ENCODE measurements around the gene PITX1. TPM values are rescaled to one million over a fixed set of nuclear protein-coding genes. Genes with fewer than 3 reads are reported as not detected.

Gene PITX1
- total and polyA plus RNA-seq, 9 donors = 0.11 to 3.1 (median 0.51) TPM; not detected in 1

DNA sequence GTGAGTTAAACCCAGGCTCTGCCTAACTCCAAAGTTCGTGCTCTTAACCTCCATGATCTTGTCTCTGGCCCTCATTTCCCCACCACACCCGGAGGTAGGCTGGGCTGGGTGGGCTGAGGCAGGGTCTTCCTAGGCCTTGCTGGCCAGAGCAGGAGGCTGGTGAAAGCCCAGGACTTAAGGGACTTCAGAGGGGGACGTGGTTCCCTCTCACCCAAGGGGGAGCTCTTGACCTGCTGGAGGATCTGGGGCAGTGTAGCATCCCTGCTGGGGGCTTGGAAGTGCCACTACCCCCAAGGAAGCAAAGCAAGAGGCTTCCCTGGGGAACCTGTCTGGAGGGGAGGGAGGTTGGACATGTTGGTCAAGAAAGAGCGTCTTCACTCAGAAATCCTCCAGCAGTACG, 14.7 kb downstream of the PITX1 start:
- peak in 4 of 5 donors; percentile 2 to 13 (median 3) for DNase-seq
- WGBS, 3 donors = 95% methylated on average over 5 of the region's 5 CpGs
- H3K4me1 ChIP-seq (ENCODE audit: insufficient read depth) = no peaks in the 10 kb centered on the region
- intact Hi-C loops (cut with DNase I) = no loop called here
- no peaks in the 10 kb centered on the region for H3K27me3 ChIP-seq
- H3K9me3 ChIP-seq = no peaks in the 10 kb centered on the region
- TF ChIP-seq, protein P1, sequence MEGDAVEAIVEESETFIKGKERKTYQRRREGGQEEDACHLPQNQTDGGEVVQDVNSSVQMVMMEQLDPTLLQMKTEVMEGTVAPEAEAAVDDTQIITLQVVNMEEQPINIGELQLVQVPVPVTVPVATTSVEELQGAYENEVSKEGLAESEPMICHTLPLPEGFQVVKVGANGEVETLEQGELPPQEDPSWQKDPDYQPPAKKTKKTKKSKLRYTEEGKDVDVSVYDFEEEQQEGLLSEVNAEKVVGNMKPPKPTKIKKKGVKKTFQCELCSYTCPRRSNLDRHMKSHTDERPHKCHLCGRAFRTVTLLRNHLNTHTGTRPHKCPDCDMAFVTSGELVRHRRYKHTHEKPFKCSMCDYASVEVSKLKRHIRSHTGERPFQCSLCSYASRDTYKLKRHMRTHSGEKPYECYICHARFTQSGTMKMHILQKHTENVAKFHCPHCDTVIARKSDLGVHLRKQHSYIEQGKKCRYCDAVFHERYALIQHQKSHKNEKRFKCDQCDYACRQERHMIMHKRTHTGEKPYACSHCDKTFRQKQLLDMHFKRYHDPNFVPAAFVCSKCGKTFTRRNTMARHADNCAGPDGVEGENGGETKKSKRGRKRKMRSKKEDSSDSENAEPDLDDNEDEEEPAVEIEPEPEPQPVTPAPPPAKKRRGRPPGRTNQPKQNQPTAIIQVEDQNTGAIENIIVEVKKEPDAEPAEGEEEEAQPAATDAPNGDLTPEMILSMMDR (IDR thresholded peaks at IDR 0.05) = no peak
- TF ChIP-seq POLR2A (IDR thresholded peaks at IDR 0.05) (no peak), EP300 (IDR thresholded peaks at IDR 0.05) (no peak)
- H3K36me3 ChIP-seq = no peaks in the 10 kb centered on the region
- no peak overlapping the region for H3K4me3 ChIP-seq
- H3K27ac ChIP-seq = no peak overlapping the region

DNA sequence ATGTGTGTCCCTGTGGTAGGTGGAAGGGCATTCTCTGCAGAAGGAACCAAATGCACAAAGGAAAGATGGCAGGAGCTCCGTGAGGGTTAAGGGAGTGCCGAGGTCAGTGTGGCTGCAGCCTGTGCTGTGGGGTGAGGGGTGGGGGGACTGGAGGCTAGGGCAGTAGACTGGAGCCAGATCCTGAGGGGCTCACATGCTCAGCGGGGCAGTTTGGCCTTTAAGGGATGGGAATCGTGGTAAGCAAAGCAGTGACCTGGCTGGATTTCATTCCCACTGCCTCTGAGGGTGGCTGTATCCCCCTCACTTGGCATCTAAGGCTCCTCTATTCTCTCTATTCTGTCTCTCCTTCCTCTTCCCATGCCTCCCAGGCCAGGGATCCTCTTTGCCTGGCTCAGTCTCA, 15.6 kb downstream of the PITX1 start:
- H3K27ac ChIP-seq = no peak overlapping the region
- H3K36me3 ChIP-seq = no peaks in the 10 kb centered on the region
- DNase-seq = peak in 4 of 5 donors; percentile 1 to 8 (median 2)
- intact Hi-C loops (cut with DNase I) = no loop called here
- no peaks in the 10 kb centered on the region for H3K4me1 ChIP-seq (ENCODE audit: insufficient read depth)
- no peaks in the 10 kb centered on the region for H3K27me3 ChIP-seq
- WGBS, 3 donors = 80 to 90% (median 87%) methylated on average over 4 of the region's 4 CpGs
- TF ChIP-seq EP300 (IDR thresholded peaks at IDR 0.05) (no peak), POLR2A (IDR thresholded peaks at IDR 0.05) (no peak)
- TF ChIP-seq, protein P1 (IDR thresholded peaks at IDR 0.05) = no peak
- H3K9me3 ChIP-seq = no peaks in the 10 kb centered on the region
- H3K4me3 ChIP-seq = no peak overlapping the region

DNA sequence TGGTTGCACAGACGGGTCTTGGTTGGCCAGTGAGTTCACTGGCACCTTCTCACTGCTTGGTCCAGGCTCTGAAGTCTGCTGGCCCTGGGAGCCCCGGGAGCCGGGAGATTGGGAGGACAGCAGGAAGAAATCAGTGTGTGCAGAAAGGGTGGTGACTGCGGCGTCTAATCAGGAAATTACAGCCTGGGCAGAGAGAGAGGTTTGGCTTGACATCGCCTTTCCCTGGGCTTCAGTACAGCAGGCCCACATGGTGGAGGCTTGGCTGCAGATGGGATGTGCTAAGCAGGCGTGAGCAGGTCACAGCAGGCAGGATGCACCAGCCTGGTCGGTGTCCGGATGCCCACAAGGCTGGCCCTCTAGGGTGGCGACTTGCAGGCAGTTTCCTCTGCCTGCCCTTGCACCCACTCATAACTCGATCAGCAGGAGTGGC, 17.2 kb downstream of the PITX1 start:
- DNase-seq = peak; percentile 0 to 7 (median 3)
- H3K4me1 ChIP-seq (ENCODE audit: insufficient read depth) = no peaks in the 10 kb centered on the region
- no peak overlapping the region for H3K4me3 ChIP-seq
- 71 to 84% (median 82%) methylated on average over 11 of the region's 11 CpGs for WGBS, 3 donors
- no peaks in the 10 kb centered on the region for H3K36me3 ChIP-seq
- no peak overlapping the region for H3K27ac ChIP-seq
- no peaks in the 10 kb centered on the region for H3K9me3 ChIP-seq
- TF ChIP-seq POLR2A (IDR thresholded peaks at IDR 0.05) (no peak), EP300 (IDR thresholded peaks at IDR 0.05) (no peak)
- TF ChIP-seq, protein P1 (IDR thresholded peaks at IDR 0.05) = no peak
- H3K27me3 ChIP-seq = no peaks in the 10 kb centered on the region
- intact Hi-C loops (cut with DNase I) = no loop called here

DNA sequence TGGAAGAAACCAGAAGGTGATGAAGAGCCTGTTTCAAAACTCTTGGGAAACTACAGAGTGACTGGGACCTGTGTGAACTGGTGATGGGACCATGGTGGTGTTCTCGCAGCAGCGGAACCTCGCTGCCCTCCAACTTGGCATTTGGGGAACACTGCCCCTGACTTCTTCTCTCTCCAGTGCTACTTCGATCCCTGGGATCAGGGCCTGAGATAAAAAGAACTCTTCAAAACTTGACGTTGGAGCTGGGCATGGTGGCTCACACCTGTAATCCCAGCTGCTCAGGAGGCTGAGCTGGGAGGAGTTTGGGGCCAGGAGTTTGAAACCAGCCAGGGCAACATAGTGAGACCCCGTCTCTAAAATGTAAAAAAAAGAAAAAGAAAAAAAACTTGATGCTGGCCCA, 18.1 kb downstream of the PITX1 start:
- no peaks in the 10 kb centered on the region for H3K4me1 ChIP-seq (ENCODE audit: insufficient read depth)
- H3K27ac ChIP-seq = no peak overlapping the region
- no peak for TF ChIP-seq EP300 (IDR thresholded peaks at IDR 0.05)
- TF ChIP-seq POLR2A (IDR thresholded peaks at IDR 0.05) = no peak
- TF ChIP-seq, protein P1 (IDR thresholded peaks at IDR 0.05) = no peak
- 85 to 92% (median 88%) methylated on average over 6 of the region's 6 CpGs for WGBS, 3 donors
- peak in 1 of 5 donors; percentile 2 for DNase-seq
- H3K36me3 ChIP-seq = no peaks in the 10 kb centered on the region
- H3K9me3 ChIP-seq = no peaks in the 10 kb centered on the region
- H3K4me3 ChIP-seq = no peak overlapping the region
- intact Hi-C loops (cut with DNase I) = no loop called here
- H3K27me3 ChIP-seq = no peaks in the 10 kb centered on the region

All from ovary (tissue), 9 donors.